Glomerular endothelial cell (primary cell): ENCODE measurements around the gene FARP1. TPM values are rescaled to one million over a fixed set of nuclear protein-coding genes. Genes with fewer than 3 reads are reported as not detected.

Experiments used
- DNase-seq: peaks from one replicate; pipeline ENCODE4 v3.0.0-alpha.2; 2011; ENCODE audit warnings: low read depth, low spot score; ENCODE audit errors: extremely low read depth
- total RNA-seq: library from RNA; depleted of rRNA; stranded (reverse); fragments of >200 nt; gene quantifications from 2 replicates; pipeline ENCODE4 v1.2.3, GENCODE V29; 2015

The FARP1 gene
- total RNA-seq, 1 donor from 2014 or later = 64.9 TPM

GRCh38 chr13:98278068-98278724 lies 135.3 kb downstream of the FARP1 start:
- no peak for DNase-seq

GRCh38 chr13:98279473-98280175 lies 136.7 kb downstream of the FARP1 start:
- DNase-seq = no peak

GRCh38 chr13:98280176-98280510 lies 137.2 kb downstream of the FARP1 start:
- no peak for DNase-seq

- DNase-seq = no peak
Observed at GRCh38 chr13:98284679-98285078, 141.8 kb downstream of the FARP1 start.

GRCh38 chr13:98285317-98285716 lies 142.4 kb downstream of the FARP1 start:
- DNase-seq = no peak

GRCh38 chr13:98285852-98286594 lies 143.1 kb downstream of the FARP1 start:
- DNase-seq = no peak

GRCh38 chr13:98286799-98287198 lies 143.9 kb downstream of the FARP1 start:
- DNase-seq = no peak

GRCh38 chr13:98288211-98288610 lies 145.3 kb downstream of the FARP1 start:
- DNase-seq = no peak

GRCh38 chr13:98289339-98289945 lies 146.5 kb downstream of the FARP1 start:
- DNase-seq = no peak

- DNase-seq = no peak
Observed at GRCh38 chr13:98290261-98290660, 147.4 kb downstream of the FARP1 start.

GRCh38 chr13:98291658-98292057 lies 148.8 kb downstream of the FARP1 start:
- no peak for DNase-seq

GRCh38 chr13:98293103-98293502 lies 150.2 kb downstream of the FARP1 start:
- no peak for DNase-seq

GRCh38 chr13:98293570-98294142 lies 150.8 kb downstream of the FARP1 start:
- no peak for DNase-seq

GRCh38 chr13:98295371-98295770 lies 152.5 kb downstream of the FARP1 start:
- DNase-seq = no peak

- DNase-seq = no peak
Observed at GRCh38 chr13:98297051-98297450, 154.2 kb downstream of the FARP1 start.

GRCh38 chr13:98297745-98298144 lies 154.9 kb downstream of the FARP1 start:
- DNase-seq = no peak

GRCh38 chr13:98298599-98298998 lies 155.7 kb downstream of the FARP1 start:
- DNase-seq = no peak

GRCh38 chr13:98299235-98299965 lies 156.5 kb downstream of the FARP1 start:
- DNase-seq = no peak

- no peak for DNase-seq
Observed at GRCh38 chr13:98299966-98300350, 157.1 kb downstream of the FARP1 start.

- no peak for DNase-seq
Observed at GRCh38 chr13:98300956-98301641, 158.2 kb downstream of the FARP1 start.
